Measurements from ENCODE around the gene B3GNT3. TPM values are rescaled to one million over a fixed set of nuclear protein-coding genes. Genes with fewer than 3 reads are reported as not detected.

The B3GNT3 gene
- total RNA-seq, 1 experiment from 2014 or later: 1.9 TPM

GRCh38 chr19:17770613-17771012 is 24.3 kb upstream of the B3GNT3 start (continued):
- TF ChIP-seq, protein P1, sequence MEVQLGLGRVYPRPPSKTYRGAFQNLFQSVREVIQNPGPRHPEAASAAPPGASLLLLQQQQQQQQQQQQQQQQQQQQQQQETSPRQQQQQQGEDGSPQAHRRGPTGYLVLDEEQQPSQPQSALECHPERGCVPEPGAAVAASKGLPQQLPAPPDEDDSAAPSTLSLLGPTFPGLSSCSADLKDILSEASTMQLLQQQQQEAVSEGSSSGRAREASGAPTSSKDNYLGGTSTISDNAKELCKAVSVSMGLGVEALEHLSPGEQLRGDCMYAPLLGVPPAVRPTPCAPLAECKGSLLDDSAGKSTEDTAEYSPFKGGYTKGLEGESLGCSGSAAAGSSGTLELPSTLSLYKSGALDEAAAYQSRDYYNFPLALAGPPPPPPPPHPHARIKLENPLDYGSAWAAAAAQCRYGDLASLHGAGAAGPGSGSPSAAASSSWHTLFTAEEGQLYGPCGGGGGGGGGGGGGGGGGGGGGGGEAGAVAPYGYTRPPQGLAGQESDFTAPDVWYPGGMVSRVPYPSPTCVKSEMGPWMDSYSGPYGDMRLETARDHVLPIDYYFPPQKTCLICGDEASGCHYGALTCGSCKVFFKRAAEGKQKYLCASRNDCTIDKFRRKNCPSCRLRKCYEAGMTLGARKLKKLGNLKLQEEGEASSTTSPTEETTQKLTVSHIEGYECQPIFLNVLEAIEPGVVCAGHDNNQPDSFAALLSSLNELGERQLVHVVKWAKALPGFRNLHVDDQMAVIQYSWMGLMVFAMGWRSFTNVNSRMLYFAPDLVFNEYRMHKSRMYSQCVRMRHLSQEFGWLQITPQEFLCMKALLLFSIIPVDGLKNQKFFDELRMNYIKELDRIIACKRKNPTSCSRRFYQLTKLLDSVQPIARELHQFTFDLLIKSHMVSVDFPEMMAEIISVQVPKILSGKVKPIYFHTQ (CRISPR knock-in tag; IDR thresholded peaks at IDR 0.05): no peak
- TF ChIP-seq NR1H2 (CRISPR knock-in tag; IDR thresholded peaks at IDR 0.05): no peak

- Mint-ChIP-seq H3K27ac (no peak overlapping the region), H3K36me3 (peaks cover 9% of the 10 kb centered on the region; the same call in 1 of the 2 replicates), H3K4me3 (no peak overlapping the region), H3K27me3 (ENCODE audit: low read depth) (no peaks in the 10 kb centered on the region; the same call in 1 of the 2 replicates), H3K9me3 (no peaks in the 10 kb centered on the region), H3K4me1 (peaks cover 7% of the 10 kb centered on the region)
- TF ChIP-seq NFYB (CRISPR knock-in tag; conservative IDR thresholded peaks at IDR 0.05; ENCODE audit: low read depth) (peak; percentile 54), ATF3 (CRISPR knock-in tag; conservative IDR thresholded peaks at IDR 0.05) (no peak), FOXP1 (CRISPR knock-in tag; IDR thresholded peaks at IDR 0.05; ENCODE audit: borderline replicate concordance) (no peak), ZNF396 (CRISPR knock-in tag; IDR thresholded peaks at IDR 0.05; ENCODE audit: borderline replicate concordance) (no peak)
- TF ChIP-seq, protein P2, sequence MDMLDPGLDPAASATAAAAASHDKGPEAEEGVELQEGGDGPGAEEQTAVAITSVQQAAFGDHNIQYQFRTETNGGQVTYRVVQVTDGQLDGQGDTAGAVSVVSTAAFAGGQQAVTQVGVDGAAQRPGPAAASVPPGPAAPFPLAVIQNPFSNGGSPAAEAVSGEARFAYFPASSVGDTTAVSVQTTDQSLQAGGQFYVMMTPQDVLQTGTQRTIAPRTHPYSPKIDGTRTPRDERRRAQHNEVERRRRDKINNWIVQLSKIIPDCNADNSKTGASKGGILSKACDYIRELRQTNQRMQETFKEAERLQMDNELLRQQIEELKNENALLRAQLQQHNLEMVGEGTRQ (CRISPR knock-in tag; IDR thresholded peaks at IDR 0.05): peak; percentile 77
- TF ChIP-seq, protein P3, sequence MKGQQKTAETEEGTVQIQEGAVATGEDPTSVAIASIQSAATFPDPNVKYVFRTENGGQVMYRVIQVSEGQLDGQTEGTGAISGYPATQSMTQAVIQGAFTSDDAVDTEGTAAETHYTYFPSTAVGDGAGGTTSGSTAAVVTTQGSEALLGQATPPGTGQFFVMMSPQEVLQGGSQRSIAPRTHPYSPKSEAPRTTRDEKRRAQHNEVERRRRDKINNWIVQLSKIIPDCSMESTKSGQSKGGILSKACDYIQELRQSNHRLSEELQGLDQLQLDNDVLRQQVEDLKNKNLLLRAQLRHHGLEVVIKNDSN (CRISPR knock-in tag; IDR thresholded peaks at IDR 0.05): peak; percentile 36; the same call in 1 of the 2 replicates
- CTCF ChIA-PET: interaction anchor here (1.9 to 2.9 kb wide), 2 partner anchors 166 kb away, joined by 5 to 12 read pairs; no protein-coding TSS in a partner anchor
- no peak for DNase-seq (ENCODE audit: low spot score)
- POLR2A ChIA-PET: no interaction called here
- ATAC-seq: no peak; the same call in 1 of the 2 replicates
These were observed 22.8 kb upstream of the B3GNT3 start for GRCh38 chr19:17772172-17772571.

DNA sequence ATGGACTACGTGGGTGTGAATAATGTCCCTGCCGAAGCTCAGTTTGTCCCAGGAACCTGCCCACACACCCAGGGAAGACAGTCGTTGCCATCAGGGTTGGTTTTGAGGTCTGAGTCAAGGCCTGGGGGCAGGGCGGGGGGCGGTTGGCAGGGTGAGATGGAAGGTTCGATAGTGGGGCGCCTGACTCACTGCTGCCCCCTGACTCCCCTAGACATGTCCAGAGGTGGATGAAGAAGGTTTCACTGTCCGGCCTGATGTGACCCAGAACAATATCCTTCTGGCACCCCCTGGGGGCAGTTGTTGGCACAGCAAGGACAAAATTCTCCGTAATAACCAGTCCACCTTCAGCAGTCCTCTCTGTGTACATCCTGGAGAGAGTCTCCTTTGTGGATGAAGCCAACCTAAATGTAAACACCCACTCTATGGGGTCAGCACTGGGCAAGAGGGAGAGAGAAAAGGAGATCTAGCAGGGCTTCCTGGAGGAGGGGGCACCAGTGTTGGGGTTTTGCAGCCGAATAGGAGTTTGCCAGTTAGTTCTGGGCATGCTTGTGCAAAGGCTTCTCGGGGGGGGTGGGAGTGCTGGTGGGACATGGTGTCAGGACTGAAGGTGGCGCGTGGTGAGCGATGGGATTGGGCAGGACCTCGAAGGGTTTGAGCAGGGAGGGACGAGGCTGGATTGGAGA is 19.6 kb upstream of the B3GNT3 start:
- Mint-ChIP-seq H3K36me3 (peaks cover 9% of the 10 kb centered on the region; the same call in 1 of the 2 replicates), H3K27me3 (ENCODE audit: low read depth) (no peaks in the 10 kb centered on the region; the same call in 1 of the 2 replicates), H3K9me3 (no peaks in the 10 kb centered on the region), H3K4me3 (no peak overlapping the region), H3K27ac (no peak overlapping the region), H3K4me1 (peaks cover 13% of the 10 kb centered on the region)
- peak; percentile 13 for ATAC-seq
- DNase-seq (ENCODE audit: low spot score): peak; percentile 87
- CTCF ChIA-PET: interaction anchor here (0.5 to 3.5 kb wide), 31 partner anchors 8 to 372 kb away, joined by 3 to 37 read pairs (median 4); partner anchors contain the start of genes B3GNT3, MAP1S, MVB12A and RPL18A
- TF ChIP-seq ATF1 (CRISPR knock-in tag; IDR thresholded peaks at IDR 0.05) (no peak), TEAD1 (CRISPR knock-in tag; IDR thresholded peaks at IDR 0.05) (no peak), EMX1 (CRISPR knock-in tag; IDR thresholded peaks at IDR 0.05) (no peak), CTCF (IDR thresholded peaks at IDR 0.05) (peak; percentile 45; the same call in 1 of the 2 replicates), MXD4 (CRISPR knock-in tag; IDR thresholded peaks at IDR 0.05; ENCODE audit: borderline replicate concordance) (no peak), GRHL2 (CRISPR knock-in tag; IDR thresholded peaks at IDR 0.05; ENCODE audit: insufficient replicate concordance, severe bottlenecking) (no peak)
- TF ChIP-seq, protein P4, sequence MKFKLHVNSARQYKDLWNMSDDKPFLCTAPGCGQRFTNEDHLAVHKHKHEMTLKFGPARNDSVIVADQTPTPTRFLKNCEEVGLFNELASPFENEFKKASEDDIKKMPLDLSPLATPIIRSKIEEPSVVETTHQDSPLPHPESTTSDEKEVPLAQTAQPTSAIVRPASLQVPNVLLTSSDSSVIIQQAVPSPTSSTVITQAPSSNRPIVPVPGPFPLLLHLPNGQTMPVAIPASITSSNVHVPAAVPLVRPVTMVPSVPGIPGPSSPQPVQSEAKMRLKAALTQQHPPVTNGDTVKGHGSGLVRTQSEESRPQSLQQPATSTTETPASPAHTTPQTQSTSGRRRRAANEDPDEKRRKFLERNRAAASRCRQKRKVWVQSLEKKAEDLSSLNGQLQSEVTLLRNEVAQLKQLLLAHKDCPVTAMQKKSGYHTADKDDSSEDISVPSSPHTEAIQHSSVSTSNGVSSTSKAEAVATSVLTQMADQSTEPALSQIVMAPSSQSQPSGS (CRISPR knock-in tag; IDR thresholded peaks at IDR 0.05; ENCODE audit: borderline replicate concordance, low read depth): no peak
- TF ChIP-seq, protein P5, sequence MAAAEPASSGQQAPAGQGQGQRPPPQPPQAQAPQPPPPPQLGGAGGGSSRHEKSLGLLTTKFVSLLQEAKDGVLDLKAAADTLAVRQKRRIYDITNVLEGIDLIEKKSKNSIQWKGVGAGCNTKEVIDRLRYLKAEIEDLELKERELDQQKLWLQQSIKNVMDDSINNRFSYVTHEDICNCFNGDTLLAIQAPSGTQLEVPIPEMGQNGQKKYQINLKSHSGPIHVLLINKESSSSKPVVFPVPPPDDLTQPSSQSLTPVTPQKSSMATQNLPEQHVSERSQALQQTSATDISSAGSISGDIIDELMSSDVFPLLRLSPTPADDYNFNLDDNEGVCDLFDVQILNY (CRISPR knock-in tag; IDR thresholded peaks at IDR 0.05): no peak
- POLR2A ChIA-PET: no interaction called here

Measured in WTC11 (cell line).